HEK293T (cell line): ENCODE data around the gene TTC21A.

Experiments used
- ELF4 ChIP-seq: fragments of 450-650 bp; IDR thresholded peaks from 2 replicates; pipeline ENCODE4 v1.6.1; 2017; ENCODE audit warnings: antibody characterized with exemption
- FOXA1 ChIP-seq: fragments of 450-650 bp; IDR thresholded peaks from 2 replicates; pipeline ENCODE4 v1.6.1; 2016; ENCODE audit warnings: mild to moderate bottlenecking
- FOXK2 ChIP-seq: fragments of 450-650 bp; IDR thresholded peaks from 2 replicates; pipeline ENCODE4 v1.6.1; 2016; ENCODE audit warnings: mild to moderate bottlenecking
- FOXM1 ChIP-seq: fragments of 450-650 bp; IDR thresholded peaks from 2 replicates; pipeline ENCODE4 v1.6.1; 2017; ENCODE audit warnings: mild to moderate bottlenecking, borderline replicate concordance
- L3MBTL2 ChIP-seq: fragments of 450-650 bp; conservative IDR thresholded peaks from 2 replicates; pipeline ENCODE4 v1.6.1; 2016; ENCODE audit warnings: mild to moderate bottlenecking
- LEF1 ChIP-seq: fragments of 450-650 bp; IDR thresholded peaks from 2 replicates; pipeline ENCODE4 v1.6.1; 2017; ENCODE audit warnings: mild to moderate bottlenecking, borderline replicate concordance
- SP1 ChIP-seq: fragments of 450-650 bp; IDR thresholded peaks from 2 replicates; pipeline ENCODE4 v1.6.1; 2017
- SUZ12 ChIP-seq: fragments of 450-650 bp; IDR thresholded peaks from 2 replicates; pipeline ENCODE4 v1.6.1; 2016; ENCODE audit warnings: mild to moderate bottlenecking
- TARDBP ChIP-seq: fragments of 450-650 bp; IDR thresholded peaks from 2 replicates; pipeline ENCODE4 v1.6.1; 2016
- TF ChIP-seq, protein P1 (sequence below): fragments of 450-650 bp; IDR thresholded peaks from 2 replicates; pipeline ENCODE4 v1.6.1; 2016

GRCh38 chr3:39168156-39168780 lies 60.8 kb downstream of the TTC21A start:
- TF ChIP-seq FOXA1 (no peak), L3MBTL2 (no peak), LEF1 (no peak), SUZ12 (no peak), FOXK2 (no peak), TARDBP (no peak), SP1 (no peak), FOXM1 (no peak), ELF4 (no peak)
- TF ChIP-seq, protein P1, sequence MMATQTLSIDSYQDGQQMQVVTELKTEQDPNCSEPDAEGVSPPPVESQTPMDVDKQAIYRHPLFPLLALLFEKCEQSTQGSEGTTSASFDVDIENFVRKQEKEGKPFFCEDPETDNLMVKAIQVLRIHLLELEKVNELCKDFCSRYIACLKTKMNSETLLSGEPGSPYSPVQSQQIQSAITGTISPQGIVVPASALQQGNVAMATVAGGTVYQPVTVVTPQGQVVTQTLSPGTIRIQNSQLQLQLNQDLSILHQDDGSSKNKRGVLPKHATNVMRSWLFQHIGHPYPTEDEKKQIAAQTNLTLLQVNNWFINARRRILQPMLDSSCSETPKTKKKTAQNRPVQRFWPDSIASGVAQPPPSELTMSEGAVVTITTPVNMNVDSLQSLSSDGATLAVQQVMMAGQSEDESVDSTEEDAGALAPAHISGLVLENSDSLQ, result no peak
